Measurements from ENCODE around the gene ANGPTL8. TPM values are rescaled to one million over a fixed set of nuclear protein-coding genes. Genes with fewer than 3 reads are reported as not detected.

ANGPTL8 gene
- 2.6 TPM for total RNA-seq

GRCh38 chr19:11239377-11240000 lies at the start of gene ANGPTL8:
Gene ANGPTL8, plus strand, starts transcription at chr19:11239619. Its CDS starts 19 bp downstream, at chr19:11239638.

GRCh38 chr19:11197291-11198174 lies 41.9 kb upstream of the ANGPTL8 start, which contains the start of gene KANK2:
Gene KANK2, minus strand, starts transcription at chr19:11197545. Its CDS starts 3,034 bp downstream, at chr19:11194511.

GRCh38 chr19:11261971-11262839 lies 22.8 kb downstream of the ANGPTL8 start, which contains the start of gene DOCK6:
Gene DOCK6, minus strand, starts transcription at chr19:11262524. Its CDS starts 84 bp downstream, at chr19:11262440.

Other genes with a start within 250 kb of the ANGPTL8 start
- 37.5 TPM for gene LDLR, start 150.2 kb upstream of the ANGPTL8 start, total RNA-seq
- gene SPC24, start 83.8 kb upstream of the ANGPTL8 start, total RNA-seq, result 28.0 TPM
- gene KANK2, start 42.1 kb upstream of the ANGPTL8 start, total RNA-seq, result 170 TPM
- gene DOCK6, start 22.9 kb downstream of the ANGPTL8 start, total RNA-seq, result 69.7 TPM
- not detected for gene TSPAN16, start 56.5 kb downstream of the ANGPTL8 start, total RNA-seq
- 24.9 TPM for gene RAB3D, start 100.0 kb downstream of the ANGPTL8 start, total RNA-seq
- gene TMEM205, start 106.6 kb downstream of the ANGPTL8 start, total RNA-seq, result 113 TPM
- 15.6 TPM for gene CCDC159, start 106.9 kb downstream of the ANGPTL8 start, total RNA-seq
- 17.1 TPM for gene PLPPR2, start 115.8 kb downstream of the ANGPTL8 start, total RNA-seq
- gene SWSAP1, start 135.0 kb downstream of the ANGPTL8 start, total RNA-seq, result 2.1 TPM
- 14.8 TPM for gene EPOR, start 144.7 kb downstream of the ANGPTL8 start, total RNA-seq
- gene RGL3, start 179.7 kb downstream of the ANGPTL8 start, total RNA-seq, result 46.8 TPM
- gene ODAD3, start 195.5 kb downstream of the ANGPTL8 start, total RNA-seq, result 0.64 TPM
- 165 TPM for gene PRKCSH, start 196.0 kb downstream of the ANGPTL8 start, total RNA-seq
- gene ELAVL3, start 241.4 kb downstream of the ANGPTL8 start, total RNA-seq, result 0.18 TPM

Measured in metanephros (tissue), 1 donor.